Small intestine (tissue), 7 donors: Measurements from ENCODE around the gene TEKTIP1. TPM values are rescaled to one million over a fixed set of nuclear protein-coding genes. Genes with fewer than 3 reads are reported as not detected.
A peak's percentile ranks its signal among the peaks of the same experiment; 100 is the strongest.
"Not testable (repeated sequence)": the region's sequence is repeated elsewhere in the genome, so short reads cannot be mapped to it uniquely, and the experiment has no call there.

Experiments used
- DNase-seq, 2 donors: peaks; one replicate each; pipeline versions ENCODE4 v3.0.0 to v3.0.0-alpha.2; 2013
- FAIRE-seq: peaks from 2 replicates; lab custom pipeline; 2012; peaks lifted over from hg19 to GRCh38; lab: Jason Lieb, UNC
- H3K27ac ChIP-seq, 3 donors: one replicate each; pipeline ENCODE4 v1.5.1; 2013; ENCODE audit warnings: low read length in 2 of 3, mild to moderate bottlenecking in 2 of 3, control low read depth in 1 of 3, inconsistent platforms in 1 of 3, low read depth in 1 of 3, moderate library complexity in 1 of 3
- H3K27me3 ChIP-seq, 3 donors: one replicate each; pipeline ENCODE4 v1.6.1; 2013; ENCODE audit warnings: low read length in 3 of 3, inconsistent platforms in 1 of 3; ENCODE audit not compliant: control insufficient read depth in 3 of 3, insufficient read depth in 3 of 3
- H3K36me3 ChIP-seq, 3 donors: one replicate each; pipeline ENCODE4 v1.6.1; 2013; ENCODE audit warnings: low read length in 3 of 3, inconsistent platforms in 1 of 3, low read depth in 1 of 3, mild to moderate bottlenecking in 1 of 3, moderate library complexity in 1 of 3; ENCODE audit not compliant: control insufficient read depth in 3 of 3, insufficient read depth in 2 of 3
- H3K4me1 ChIP-seq, 3 donors: one replicate each; pipeline ENCODE4 v1.6.1; 2013; ENCODE audit warnings: low read length in 2 of 3, inconsistent platforms in 1 of 3, low read depth in 1 of 3, mild to moderate bottlenecking in 1 of 3, moderate library complexity in 1 of 3; ENCODE audit not compliant: control insufficient read depth in 3 of 3, insufficient read depth in 2 of 3
- H3K4me3 ChIP-seq, 3 donors: one replicate each; pipeline ENCODE4 v1.5.1; 2013; ENCODE audit warnings: low read length in 3 of 3, control low read depth in 1 of 3, inconsistent platforms in 1 of 3, low read depth in 1 of 3, mild to moderate bottlenecking in 1 of 3, moderate library complexity in 1 of 3
- H3K9me3 ChIP-seq, 2 donors: one replicate each; pipeline ENCODE4 v1.6.1; 2013; ENCODE audit warnings: low read depth in 1 of 2, low read length in 1 of 2; ENCODE audit not compliant: control insufficient read depth in 2 of 2, insufficient read depth in 1 of 2
- WGBS, 3 donors: extraction: QIAGEN DNeasy Blood & Tissue Kit; methylation state at CpG; one replicate each; pipeline ENCODE4 v1.1.7; 2013; 5-methylcytosine and 5-hydroxymethylcytosine counted together
- polyA plus RNA-seq, 4 donors: library from polyadenylated mRNA; stranded (reverse) in 3 of 4; unstranded in 1 of 4; fragments of 200-250 nt in 3 of 4; fragments of 120-200 nt in 1 of 4; gene quantifications; one replicate each; pipeline versions ENCODE4 v1.2.1 to v1.2.3, GENCODE V29; 2013
- donor health status: healthy with polysubstance abuse.
- donor health status: control.
- donor health status: control.
- donor health status: Bipolar disorder and iron deficiency.
- donor health status: healthy.

The TEKTIP1 gene
- polyA plus RNA-seq, 4 donors: 0.73 to 3.3 (median 1.3) TPM; not detected in 1

DNA sequence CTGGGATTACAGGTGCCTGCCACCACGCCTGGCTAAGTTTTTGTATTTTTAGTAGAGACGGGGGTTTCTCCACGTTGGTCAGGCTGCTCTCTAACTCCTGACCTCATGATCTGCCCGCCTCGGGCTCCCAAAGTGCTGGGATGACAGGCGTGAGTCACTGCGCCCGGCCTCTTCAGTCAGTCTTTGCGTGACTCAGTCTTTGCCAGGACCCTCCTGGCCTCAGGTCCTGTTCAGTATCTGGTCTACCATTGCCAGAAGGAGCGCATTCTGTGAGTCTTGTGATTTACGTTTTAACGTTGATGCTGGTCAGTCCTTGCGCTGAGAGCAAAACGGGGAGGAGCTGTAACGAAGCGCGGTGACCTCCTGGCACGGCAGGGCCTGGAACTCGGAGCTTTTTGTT, 26.2 kb downstream of the TEKTIP1 start:
- Histone ChIP-seq H3K36me3 (no peaks in the 10 kb centered on the region), H3K27me3 (no peaks in the 10 kb centered on the region), H3K4me3 (no peak overlapping the region), H3K4me1 (no peaks in the 10 kb centered on the region), H3K9me3 (no peaks in the 10 kb centered on the region), H3K27ac (no peak overlapping the region)
- WGBS, 3 donors: 87 to 90% (median 87%) methylated on average over 19 of the region's 19 CpGs
- no peak for DNase-seq
- no peak for FAIRE-seq

DNA sequence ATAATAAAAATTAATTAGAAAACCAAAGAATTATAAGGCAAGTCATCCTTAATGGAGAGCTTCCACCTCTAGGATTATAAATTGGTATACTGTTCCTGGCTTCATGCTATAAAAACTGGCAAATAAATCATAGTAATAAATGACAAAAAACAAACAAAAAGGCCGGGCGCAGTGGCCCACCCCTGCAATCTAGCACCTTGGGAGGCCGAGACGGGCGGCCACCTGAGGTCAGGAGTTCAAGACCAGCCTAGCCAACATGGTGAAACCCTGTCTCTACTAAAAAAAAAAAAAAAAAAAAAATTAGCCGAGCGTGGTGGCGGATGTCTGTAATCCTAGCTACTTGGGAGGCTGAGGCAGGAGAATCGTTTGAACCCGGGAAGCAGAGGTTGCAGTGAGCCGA, 31.1 kb downstream of the TEKTIP1 start:
- FAIRE-seq, H3K27me3 ChIP-seq, H3K36me3 ChIP-seq, H3K9me3 ChIP-seq, H3K27ac ChIP-seq, H3K4me3 ChIP-seq, DNase-seq: not testable (repeated sequence)
- WGBS, 3 donors: 32 to 72% (median 47%) methylated on average over 8 to 11 of the region's 11 CpGs
- peaks cover 0 to 17% (median 0%) of the 10 kb centered on the region in 3 donors for H3K4me1 ChIP-seq

DNA sequence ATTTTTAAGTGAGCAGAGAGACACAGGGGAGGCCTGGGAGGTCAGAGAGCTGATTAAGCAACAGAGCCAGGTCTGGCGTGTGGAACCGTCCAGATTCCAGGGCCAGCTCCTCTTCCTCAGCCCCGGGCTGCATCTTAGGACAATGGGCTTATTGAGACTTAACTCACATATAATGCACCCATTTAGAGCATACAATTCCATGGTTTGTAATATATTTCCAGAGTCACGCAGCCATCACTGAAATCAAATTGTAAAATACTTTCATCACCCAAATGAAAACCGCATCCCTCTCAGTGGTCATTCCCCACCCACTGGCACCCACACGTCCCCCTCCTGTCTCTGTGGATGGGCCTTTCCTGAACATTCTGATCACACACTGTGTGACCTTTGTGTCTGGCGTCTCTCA, 31.6 kb downstream of the TEKTIP1 start:
- no peak overlapping the region for H3K27ac ChIP-seq

DNA sequence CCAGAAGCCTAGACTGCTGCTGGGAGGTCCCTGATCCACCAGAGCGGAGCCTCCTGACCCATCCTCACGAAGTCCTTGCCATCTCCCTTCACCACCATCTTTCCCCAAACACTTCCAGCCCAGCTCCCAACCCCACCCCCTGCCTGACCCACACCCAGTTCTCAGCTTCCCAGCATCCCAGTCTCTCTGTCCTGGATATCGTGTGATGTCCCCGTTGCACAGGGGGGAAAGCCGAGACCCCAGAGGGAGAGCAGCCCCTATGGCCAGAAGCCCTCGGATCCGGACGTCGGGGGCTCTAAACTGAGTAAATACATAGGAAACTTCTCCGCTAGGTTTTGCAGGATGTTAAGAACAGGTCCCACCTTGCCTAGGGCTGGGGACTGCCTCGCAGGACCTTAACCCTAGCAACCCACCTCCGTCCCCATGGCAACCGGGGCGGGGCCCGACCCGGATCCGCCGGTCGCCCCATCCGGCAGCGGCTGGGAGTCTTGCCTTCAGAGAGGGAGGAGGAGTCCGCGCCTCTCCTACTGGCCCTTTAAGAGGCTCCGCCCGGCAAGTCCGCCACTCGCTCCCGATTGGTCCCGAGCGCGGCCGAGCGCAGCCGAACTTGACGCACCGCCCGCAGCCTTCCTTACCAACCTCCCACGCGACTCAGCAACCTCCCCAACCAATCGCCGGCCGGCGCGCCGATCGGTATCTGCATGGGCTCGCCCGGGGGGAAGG, 33.3 kb downstream of the TEKTIP1 start:
- no peak for FAIRE-seq
- H3K4me1 ChIP-seq: peaks cover 0 to 27% (median 4%) of the 10 kb centered on the region in 3 donors
- peak overlapping the region in 2 of 3 donors; percentile 28 to 47 for H3K27ac ChIP-seq

More for the DNA sequence above, 31.6 kb downstream of the TEKTIP1 start:
- WGBS, 3 donors: 55 to 79% (median 72%) methylated on average over 7 of the region's 7 CpGs
- DNase-seq: no peak
- FAIRE-seq: no peak
- Histone ChIP-seq H3K27me3 (no peaks in the 10 kb centered on the region), H3K36me3 (peaks cover 0 to 14% (median 0%) of the 10 kb centered on the region in 3 donors), H3K4me1 (peaks cover 0 to 17% (median 0%) of the 10 kb centered on the region in 3 donors), H3K4me3 (no peak overlapping the region), H3K9me3 (peaks cover 0 to 4% of the 10 kb centered on the region in 2 donors)

DNA sequence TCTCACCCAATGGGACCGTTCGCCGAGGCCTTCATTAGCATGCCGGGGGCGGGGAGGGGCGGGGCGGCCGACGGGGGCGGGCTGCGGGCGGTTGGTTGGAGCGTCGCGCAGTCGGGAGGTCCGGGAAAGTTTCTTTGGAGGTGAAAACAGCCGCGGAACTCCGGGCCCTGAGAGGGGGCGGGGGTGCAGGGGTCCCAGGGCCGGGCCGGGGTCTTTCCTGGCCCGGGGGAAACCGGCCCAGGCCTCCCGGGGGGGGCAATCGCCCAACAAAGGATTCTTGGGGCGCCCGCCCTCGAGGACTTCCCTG, 33.8 kb downstream of the TEKTIP1 start, which contains the start of gene HMG20B:
TSS of gene HMG20B (plus strand) at position 90 of the 307 bp plus-strand sequence. CDS start 366 bp downstream, outside the sequence.
- peaks cover 0 to 21% (median 0%) of the 10 kb centered on the region in 3 donors for H3K36me3 ChIP-seq
- no peak for FAIRE-seq
- peaks cover 0 to 4% of the 10 kb centered on the region in 2 donors for H3K9me3 ChIP-seq
- WGBS, 3 donors: 0 to 1% (median 0%) methylated on average over 15 to 30 of the region's 30 CpGs
- peaks cover 0 to 27% (median 4%) of the 10 kb centered on the region in 3 donors for H3K4me1 ChIP-seq
- H3K4me3 ChIP-seq: peak within 1 kb of the TSS; percentile 79 to 91 (median 88)
- H3K27me3 ChIP-seq: no peaks in the 10 kb centered on the region
- DNase-seq: no peak
- peak within 1 kb of the TSS; percentile 49 to 69 (median 62) for H3K27ac ChIP-seq

More for the DNA sequence above, 33.3 kb downstream of the TEKTIP1 start:
- peak; percentile 100 for DNase-seq
- Histone ChIP-seq H3K36me3 (peaks cover 0 to 21% (median 0%) of the 10 kb centered on the region in 3 donors), H3K27me3 (no peaks in the 10 kb centered on the region), H3K9me3 (peaks cover 0 to 4% of the 10 kb centered on the region in 2 donors), H3K4me3 (peak overlapping the region; percentile 39 to 91 (median 45))
- WGBS, 3 donors: 2 to 3% (median 2%) methylated on average over 35 to 48 of the region's 48 CpGs

DNA sequence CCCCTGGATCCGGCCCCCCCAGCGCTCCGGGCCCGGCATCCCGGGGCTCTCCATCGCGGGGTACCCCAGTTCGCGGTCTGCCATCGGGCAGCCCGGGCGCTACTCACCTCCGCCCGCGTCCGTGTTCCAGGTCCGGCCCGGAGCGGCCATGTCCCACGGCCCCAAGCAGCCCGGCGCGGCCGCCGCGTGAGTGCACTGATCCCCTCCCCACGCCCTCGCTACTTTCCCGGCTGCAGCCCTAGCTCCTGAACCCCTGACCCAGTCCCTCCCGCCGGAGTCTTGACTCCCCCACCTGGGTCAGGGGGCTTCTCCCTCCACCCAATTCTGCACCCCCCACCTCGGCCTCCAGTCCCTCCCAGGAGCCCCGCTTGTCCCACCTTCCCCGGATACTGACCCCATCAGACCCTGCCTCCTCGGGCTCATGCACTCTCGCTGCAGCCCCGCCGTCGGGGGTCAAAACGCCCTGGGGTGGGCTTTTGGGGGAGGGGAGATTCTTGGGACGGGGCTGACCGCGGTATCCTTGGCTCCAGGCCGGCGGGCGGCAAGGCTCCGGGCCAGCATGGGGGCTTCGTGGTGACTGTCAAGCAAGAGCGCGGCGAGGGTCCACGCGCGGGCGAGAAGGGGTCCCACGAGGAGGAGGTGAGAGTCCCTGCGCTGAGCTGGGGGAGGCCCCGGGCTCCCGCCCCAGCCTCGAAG, 34.3 kb downstream of the TEKTIP1 start:
- Histone ChIP-seq H3K4me1 (peaks cover 0 to 27% (median 4%) of the 10 kb centered on the region in 3 donors), H3K27me3 (no peaks in the 10 kb centered on the region), H3K9me3 (peaks cover 0 to 4% of the 10 kb centered on the region in 2 donors), H3K36me3 (peaks cover 0 to 25% (median 0%) of the 10 kb centered on the region in 3 donors), H3K27ac (peak overlapping the region; percentile 49 to 69 (median 62)), H3K4me3 (peak overlapping the region; percentile 79 to 91 (median 88))
- no peak for DNase-seq
- no peak for FAIRE-seq
- 0 to 1% (median 1%) methylated on average over 32 to 60 of the region's 60 CpGs for WGBS, 3 donors

DNA sequence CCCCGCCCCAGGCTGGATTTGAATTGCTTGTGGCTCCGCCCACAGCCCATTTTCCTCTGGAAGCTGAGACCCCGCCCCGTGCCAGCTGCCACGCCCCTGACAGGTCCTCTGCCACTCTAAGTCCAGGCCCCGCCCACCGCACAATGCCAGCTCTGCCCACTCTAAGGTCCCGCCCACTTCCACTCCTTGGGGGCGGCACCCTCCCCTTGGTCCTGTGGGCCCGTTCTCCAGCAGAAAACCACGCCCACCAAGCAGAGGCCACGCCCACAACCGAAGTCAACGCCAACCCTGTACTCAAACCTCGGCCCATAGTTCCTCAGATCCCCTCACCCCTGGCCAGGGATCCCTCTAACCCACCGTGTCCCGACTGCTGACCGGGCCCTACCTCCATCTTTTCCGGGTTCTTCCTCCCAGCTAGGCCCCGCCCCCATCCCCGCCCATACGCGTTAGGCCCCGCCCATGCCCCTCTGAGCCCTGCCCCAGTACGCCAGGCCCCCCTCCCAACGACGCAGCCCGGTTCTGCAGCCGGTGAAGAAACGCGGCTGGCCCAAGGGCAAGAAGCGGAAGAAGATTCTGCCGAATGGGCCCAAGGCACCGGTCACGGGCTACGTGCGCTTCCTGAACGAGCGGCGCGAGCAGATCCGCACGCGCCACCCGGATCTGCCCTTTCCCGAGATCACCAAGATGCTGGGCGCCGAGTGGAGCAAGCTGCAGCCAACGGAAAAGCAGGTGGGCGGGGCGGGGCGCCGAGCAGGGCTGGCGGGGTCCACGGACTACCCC, 35.1 kb downstream of the TEKTIP1 start:
- Histone ChIP-seq H3K36me3 (peaks cover 0 to 29% (median 0%) of the 10 kb centered on the region in 3 donors), H3K27me3 (no peaks in the 10 kb centered on the region), H3K27ac (no peak overlapping the region), H3K4me3 (peak overlapping the region; percentile 79 to 91 (median 88)), H3K9me3 (peaks cover 0 to 4% of the 10 kb centered on the region in 2 donors), H3K4me1 (peaks cover 0 to 27% (median 4%) of the 10 kb centered on the region in 3 donors)
- DNase-seq (peak; percentile 88 to 92), FAIRE-seq (no peak)
- 60 to 71% (median 69%) methylated on average over 51 to 55 of the region's 55 CpGs for WGBS, 3 donors
